ENCODE measurements around the gene TRAF4. TPM values are rescaled to one million over a fixed set of nuclear protein-coding genes. Genes with fewer than 3 reads are reported as not detected.

Gene TRAF4
- total RNA-seq, 1 donor from 2014 or later = 172 TPM

DNA sequence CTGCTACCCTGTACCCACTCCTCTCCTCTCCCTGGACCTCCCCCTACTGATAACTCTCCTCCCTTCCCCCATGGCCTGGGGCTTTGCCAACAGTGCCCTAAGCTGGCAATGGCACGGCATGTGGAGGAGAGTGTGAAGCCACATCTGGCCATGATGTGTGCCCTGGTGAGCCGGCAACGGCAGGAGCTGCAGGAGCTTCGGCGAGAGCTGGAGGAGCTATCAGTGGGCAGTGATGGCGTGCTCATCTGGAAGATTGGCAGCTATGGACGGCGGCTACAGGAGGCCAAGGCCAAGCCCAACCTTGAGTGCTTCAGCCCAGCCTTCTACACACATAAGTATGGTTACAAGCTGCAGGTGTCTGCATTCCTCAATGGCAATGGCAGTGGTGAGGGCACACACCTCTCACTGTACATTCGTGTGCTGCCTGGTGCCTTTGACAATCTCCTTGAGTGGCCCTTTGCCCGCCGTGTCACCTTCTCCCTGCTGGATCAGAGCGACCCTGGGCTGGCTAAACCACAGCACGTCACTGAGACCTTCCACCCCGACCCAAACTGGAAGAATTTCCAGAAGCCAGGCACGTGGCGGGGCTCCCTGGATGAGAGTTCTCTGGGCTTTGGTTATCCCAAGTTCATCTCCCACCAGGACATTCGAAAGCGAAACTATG is 5.2 kb downstream of the TRAF4 start:
- Mint-ChIP-seq H3K36me3 (ENCODE audit: low read depth) (peaks cover 16% of the 10 kb centered on the region), H3K4me1 (peaks cover 40% of the 10 kb centered on the region)
- TF ChIP-seq, protein P1, sequence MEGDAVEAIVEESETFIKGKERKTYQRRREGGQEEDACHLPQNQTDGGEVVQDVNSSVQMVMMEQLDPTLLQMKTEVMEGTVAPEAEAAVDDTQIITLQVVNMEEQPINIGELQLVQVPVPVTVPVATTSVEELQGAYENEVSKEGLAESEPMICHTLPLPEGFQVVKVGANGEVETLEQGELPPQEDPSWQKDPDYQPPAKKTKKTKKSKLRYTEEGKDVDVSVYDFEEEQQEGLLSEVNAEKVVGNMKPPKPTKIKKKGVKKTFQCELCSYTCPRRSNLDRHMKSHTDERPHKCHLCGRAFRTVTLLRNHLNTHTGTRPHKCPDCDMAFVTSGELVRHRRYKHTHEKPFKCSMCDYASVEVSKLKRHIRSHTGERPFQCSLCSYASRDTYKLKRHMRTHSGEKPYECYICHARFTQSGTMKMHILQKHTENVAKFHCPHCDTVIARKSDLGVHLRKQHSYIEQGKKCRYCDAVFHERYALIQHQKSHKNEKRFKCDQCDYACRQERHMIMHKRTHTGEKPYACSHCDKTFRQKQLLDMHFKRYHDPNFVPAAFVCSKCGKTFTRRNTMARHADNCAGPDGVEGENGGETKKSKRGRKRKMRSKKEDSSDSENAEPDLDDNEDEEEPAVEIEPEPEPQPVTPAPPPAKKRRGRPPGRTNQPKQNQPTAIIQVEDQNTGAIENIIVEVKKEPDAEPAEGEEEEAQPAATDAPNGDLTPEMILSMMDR (conservative IDR thresholded peaks at IDR 0.05) = no peak

DNA sequence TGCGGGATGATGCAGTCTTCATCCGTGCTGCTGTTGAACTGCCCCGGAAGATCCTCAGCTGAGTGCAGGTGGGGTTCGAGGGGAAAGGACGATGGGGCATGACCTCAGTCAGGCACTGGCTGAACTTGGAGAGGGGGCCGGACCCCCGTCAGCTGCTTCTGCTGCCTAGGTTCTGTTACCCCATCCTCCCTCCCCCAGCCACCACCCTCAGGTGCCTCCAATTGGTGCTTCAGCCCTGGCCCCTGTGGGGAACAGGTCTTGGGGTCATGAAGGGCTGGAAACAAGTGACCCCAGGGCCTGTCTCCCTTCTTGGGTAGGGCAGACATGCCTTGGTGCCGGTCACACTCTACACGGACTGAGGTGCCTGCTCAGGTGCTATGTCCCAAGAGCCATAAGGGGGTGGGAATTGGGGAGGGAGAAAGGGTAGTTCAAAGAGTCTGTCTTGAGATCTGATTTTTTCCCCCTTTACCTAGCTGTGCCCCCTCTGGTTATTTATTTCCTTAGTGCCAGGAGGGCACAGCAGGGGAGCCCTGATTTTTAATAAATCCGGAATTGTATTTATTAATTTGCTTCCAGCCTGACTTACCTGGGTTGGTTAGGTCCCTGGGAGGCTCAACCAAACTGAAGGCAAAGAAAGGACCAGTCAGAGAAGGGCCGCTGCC is 5.8 kb downstream of the TRAF4 start:
- H3K36me3 Mint-ChIP-seq (ENCODE audit: low read depth) = peaks cover 16% of the 10 kb centered on the region

More for the DNA sequence above, 5.2 kb downstream of the TRAF4 start:
- peaks cover 9% of the 10 kb centered on the region for H3K27me3 Mint-ChIP-seq (ENCODE audit: low read depth)
- no peak overlapping the region for H3K27ac Mint-ChIP-seq (ENCODE audit: unreplicated experiment)
- H3K4me3 Mint-ChIP-seq = peak overlapping the region; percentile 67
- H3K9me3 Mint-ChIP-seq = no peaks in the 10 kb centered on the region
- DNase-seq (ENCODE audit: low read depth, low spot score) = no peak

DNA sequence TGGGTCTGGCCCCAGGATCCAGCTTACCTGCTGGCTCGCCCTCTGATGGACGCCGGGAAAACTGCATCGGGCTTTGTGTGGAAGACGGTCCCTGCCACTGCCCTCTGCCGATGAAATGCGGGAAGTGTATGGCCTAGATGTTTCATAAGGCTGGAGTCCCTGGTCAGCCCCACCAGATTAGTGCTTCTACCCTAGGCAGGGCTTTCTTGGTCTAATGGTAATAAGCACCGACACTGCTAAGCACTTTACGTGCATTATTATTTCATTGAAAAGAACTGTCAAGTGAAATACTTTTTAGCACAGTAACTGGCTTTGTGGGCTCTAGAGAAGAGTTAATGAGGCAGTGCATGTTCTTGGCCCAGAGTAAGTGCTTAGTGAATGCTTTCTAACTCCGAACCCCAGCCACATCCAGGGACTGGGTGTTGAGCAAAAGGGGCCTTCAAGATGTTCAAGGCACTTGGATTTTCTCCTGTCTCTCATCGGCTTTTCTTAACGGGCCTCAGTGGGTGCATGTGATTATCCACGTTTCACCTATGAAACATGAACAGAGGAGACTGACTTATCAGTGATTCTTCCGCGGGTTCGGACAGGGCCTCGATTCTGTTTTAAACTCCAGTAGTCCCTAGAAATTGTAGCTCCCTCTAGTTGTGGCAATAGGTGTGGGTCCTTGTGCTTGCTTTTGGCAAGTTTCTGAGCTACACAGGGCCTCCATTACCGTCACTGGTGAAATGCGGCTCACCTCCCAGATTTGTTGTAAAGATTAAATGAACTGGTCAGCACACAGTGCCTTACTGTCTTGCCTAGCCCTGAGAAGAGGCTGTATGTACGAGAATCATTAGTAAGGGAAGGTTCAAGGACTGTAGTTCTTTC is 6.6 kb downstream of the TRAF4 start:
- Mint-ChIP-seq H3K4me3 (peak overlapping the region; percentile 87), H3K27me3 (ENCODE audit: low read depth) (peaks cover 5% of the 10 kb centered on the region), H3K36me3 (ENCODE audit: low read depth) (peaks cover 16% of the 10 kb centered on the region), H3K9me3 (no peaks in the 10 kb centered on the region), H3K4me1 (peaks cover 36% of the 10 kb centered on the region), H3K27ac (ENCODE audit: unreplicated experiment) (peak overlapping the region; percentile 57)
- DNase-seq (ENCODE audit: low read depth, low spot score) = peak; percentile 94
- TF ChIP-seq, protein P1 (conservative IDR thresholded peaks at IDR 0.05) = peak; percentile 99

More for the DNA sequence above, 5.8 kb downstream of the TRAF4 start:
- Mint-ChIP-seq H3K9me3 (no peaks in the 10 kb centered on the region), H3K4me3 (peak overlapping the region; percentile 87), H3K4me1 (peaks cover 40% of the 10 kb centered on the region), H3K27ac (ENCODE audit: unreplicated experiment) (no peak overlapping the region), H3K27me3 (ENCODE audit: low read depth) (peaks cover 9% of the 10 kb centered on the region)
- DNase-seq (ENCODE audit: low read depth, low spot score) = no peak
- TF ChIP-seq, protein P1 (conservative IDR thresholded peaks at IDR 0.05) = no peak

DNA sequence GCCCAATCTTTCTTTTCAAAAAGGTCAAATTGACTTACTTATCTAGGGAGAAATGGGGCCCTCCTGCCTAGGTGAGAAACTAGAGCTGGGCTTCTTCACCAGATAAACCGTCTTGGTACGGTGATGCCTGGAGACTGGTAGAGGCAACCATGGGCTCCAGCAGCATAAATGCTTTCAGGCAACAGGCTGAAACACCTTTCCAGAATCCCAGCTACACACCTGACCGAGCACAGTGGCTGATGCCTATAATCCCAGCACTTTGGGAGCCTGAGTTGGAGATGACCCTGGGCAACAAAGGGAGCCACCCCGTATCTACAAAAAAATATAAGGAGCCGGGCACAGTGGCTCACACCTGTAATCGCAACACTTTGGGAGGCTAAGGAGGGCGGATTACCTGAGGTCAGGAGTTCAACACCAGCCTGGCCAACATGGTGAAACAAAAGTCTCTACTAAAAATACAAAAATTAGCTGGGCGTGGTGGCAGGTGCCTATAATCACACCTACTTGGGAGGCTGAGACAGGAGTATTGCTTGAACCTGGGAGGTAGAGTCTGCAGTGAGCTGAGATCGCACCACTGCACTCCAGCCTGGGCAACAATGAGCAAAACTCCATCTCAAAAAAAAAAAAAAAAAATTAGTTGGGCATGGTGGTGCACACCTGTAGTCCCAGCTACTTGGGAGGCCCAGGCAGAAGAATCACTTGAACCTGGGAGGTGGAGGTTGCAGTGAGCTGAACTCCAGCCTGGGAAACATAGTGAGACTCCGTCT is 8.0 kb downstream of the TRAF4 start:
- no peak overlapping the region for H3K27ac Mint-ChIP-seq (ENCODE audit: unreplicated experiment)
- H3K27me3 Mint-ChIP-seq (ENCODE audit: low read depth) = peaks cover 5% of the 10 kb centered on the region
- H3K9me3 Mint-ChIP-seq = no peaks in the 10 kb centered on the region
- peaks cover 23% of the 10 kb centered on the region for H3K4me1 Mint-ChIP-seq
- H3K36me3 Mint-ChIP-seq (ENCODE audit: low read depth) = peaks cover 16% of the 10 kb centered on the region
- peak overlapping the region; percentile 79 for H3K4me3 Mint-ChIP-seq
- TF ChIP-seq, protein P1 (conservative IDR thresholded peaks at IDR 0.05) = no peak
- DNase-seq (ENCODE audit: low read depth, low spot score) = no peak

DNA sequence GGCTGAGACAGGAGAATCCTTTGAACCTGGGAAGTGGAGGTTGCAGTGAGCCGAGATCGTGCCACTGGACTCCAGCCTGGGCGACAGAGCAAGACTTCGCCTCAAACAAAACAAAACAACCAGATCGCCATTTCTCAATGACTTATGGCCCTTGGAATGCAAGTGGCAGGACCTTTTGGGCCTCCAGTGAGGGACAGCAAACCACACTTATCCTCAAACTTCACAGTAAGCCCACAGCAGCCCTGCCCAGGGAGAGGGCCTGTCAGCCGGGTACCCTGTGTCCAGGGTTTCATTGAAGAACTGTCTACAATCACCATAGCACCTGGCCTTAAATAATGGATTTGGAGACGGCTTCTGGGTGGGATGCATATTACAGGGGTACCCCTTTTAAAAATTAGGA is 11.7 kb downstream of the TRAF4 start:
- peaks cover 16% of the 10 kb centered on the region for H3K36me3 Mint-ChIP-seq (ENCODE audit: low read depth)
- TF ChIP-seq, protein P1 (conservative IDR thresholded peaks at IDR 0.05) = no peak
- H3K4me3 Mint-ChIP-seq = peak overlapping the region; percentile 12
- H3K27ac Mint-ChIP-seq (ENCODE audit: unreplicated experiment) = no peak overlapping the region
- peaks cover 16% of the 10 kb centered on the region for H3K4me1 Mint-ChIP-seq
- DNase-seq (ENCODE audit: low read depth, low spot score) = no peak
- no peaks in the 10 kb centered on the region for H3K27me3 Mint-ChIP-seq (ENCODE audit: low read depth)
- H3K9me3 Mint-ChIP-seq = no peaks in the 10 kb centered on the region
